HepG2 (cell line): ENCODE results near the gene KIF9. TPM values are rescaled to one million over a fixed set of nuclear protein-coding genes. Genes with fewer than 3 reads are reported as not detected.

Source experiments
- ATAC-seq: fragments of 200-7000 bp; cut with Tn5 transposase; 3 replicates; pipeline ENCODE4 v1.9.1; 2020; ENCODE audit warnings: mild to moderate bottlenecking, moderate library complexity
- BruUV-seq: library from RNA; stranded (reverse); fragments of 400-500 nt; replicated peaks from 2 replicates; lab custom pipeline; 2021; lab: Mats Ljungman, UMichigan
- CTCF ChIA-PET: fragments of 300-600 bp; formaldehyde crosslinking; extraction: SDS; loops from one replicate; lab custom pipeline; 2021; ENCODE audit warnings: low total read pairs, inconsistent platforms, low intra/inter-chr PET ratio; lab: Yijun Ruan, JAX
- POLR2A ChIA-PET: fragments of 350-600 bp; sonication (Branson Sonifier 250); formaldehyde crosslinking; loops from one replicate; lab custom pipeline; 2020; ENCODE audit warnings: antibody characterized with exemption, inconsistent platforms; lab: Yijun Ruan, JAX
- DNase-seq: peaks from one replicate; pipeline ENCODE4 v3.0.0-alpha.2; 2015; ENCODE audit warnings: low spot score
- FAIRE-seq: peaks from 3 replicates; lab custom pipeline; 2011; peaks lifted over from hg19 to GRCh38; lab: Jason Lieb, UNC
- H2AFZ ChIP-seq: one replicate; pipeline ENCODE4 v1.6.1; 2011; ENCODE audit warnings: low read length, inconsistent platforms
- H3K27ac ChIP-seq: fragments of 300-600 bp; 3 replicates; pipeline ENCODE4 v1.8.0; 2011; ENCODE audit warnings: mixed run types, mild to moderate bottlenecking, mixed read lengths, low read length, inconsistent platforms; ENCODE audit not compliant: insufficient read depth; ENCODE audit errors: extremely low read length
- H3K27me3 ChIP-seq, 2 experiments: fragments of 200-600 bp in 1 of 2; 2 replicates in 1 of 2; 3 replicates in 1 of 2; pipeline versions ENCODE4 v1.6.0 to v1.8.0; 2011; ENCODE audit warnings: low read length in 2 of 2, mild to moderate bottlenecking in 2 of 2, moderate library complexity in 2 of 2, inconsistent platforms in 1 of 2; ENCODE audit not compliant: insufficient read depth in 2 of 2, control insufficient read depth in 1 of 2
- H3K36me3 ChIP-seq, 2 experiments: fragments of 200-600 bp in 1 of 2; replicated peaks in 1 of 2; 2 replicates in 1 of 2; 3 replicates in 1 of 2; pipeline versions ENCODE4 v1.5.1 to v1.8.0; 2011; ENCODE audit warnings: low read length in 2 of 2, inconsistent platforms in 1 of 2; ENCODE audit not compliant: insufficient read depth in 2 of 2, control insufficient read depth in 1 of 2
- H3K4me1 ChIP-seq: 2 replicates; pipeline ENCODE4 v1.5.1; 2012; ENCODE audit warnings: low read length, inconsistent platforms; ENCODE audit not compliant: insufficient read depth
- H3K4me2 ChIP-seq: 2 replicates; pipeline ENCODE4 v1.6.0; 2011; ENCODE audit warnings: low read depth, low read length, inconsistent platforms
- H3K4me3 ChIP-seq, 3 experiments: fragments of 200-600 bp in 1 of 3; sonication (generic), shearing (Covaris generic) in 1 of 3; replicated peaks in 1 of 3; 2 replicates each; pipeline ENCODE4 v1.5.1; 2011 to 2016; ENCODE audit warnings: low read length in 3 of 3, inconsistent platforms in 2 of 3, low read depth in 2 of 3, mild to moderate bottlenecking in 2 of 3, control low read depth in 1 of 3, mixed read lengths in 1 of 3; ENCODE audit not compliant: insufficient read depth in 1 of 3
- H3K79me2 ChIP-seq: one replicate; pipeline ENCODE4 v1.6.1; 2011; ENCODE audit warnings: low read length, inconsistent platforms; ENCODE audit not compliant: insufficient read depth
- H3K9ac ChIP-seq: 2 replicates; pipeline ENCODE4 v1.6.0; 2011; ENCODE audit warnings: mild to moderate bottlenecking, low read depth, low read length, inconsistent platforms; ENCODE audit not compliant: insufficient read depth
- H3K9me3 ChIP-seq: 2 replicates; pipeline ENCODE4 v1.5.1; 2012; ENCODE audit warnings: mild to moderate bottlenecking, low read length
- H4K20me1 ChIP-seq: 2 replicates; pipeline ENCODE4 v1.6.0; 2011; ENCODE audit warnings: inconsistent platforms, mild to moderate bottlenecking, low read length, moderate library complexity; ENCODE audit not compliant: insufficient read depth
- FOXC1 ChIP-seq: sonication (generic); formaldehyde crosslinking; IDR thresholded peaks from 2 replicates; pipeline ENCODE4 v1.8.0; 2022; ENCODE audit warnings: mild to moderate bottlenecking, missing genetic modification reagents, borderline replicate concordance
- GATAD2A ChIP-seq: IDR thresholded peaks from 2 replicates; pipeline ENCODE4 v1.6.1; 2016
- HOMEZ ChIP-seq: IDR thresholded peaks from 2 replicates; pipeline ENCODE4 v1.6.1; 2016; ENCODE audit warnings: low read depth
- SKI ChIP-seq: fragments of 450-650 bp; IDR thresholded peaks from one replicate; pipeline ENCODE4 v1.6.1; 2018; ENCODE audit warnings: mild to moderate bottlenecking; ENCODE audit not compliant: partially characterized antibody
- ZNF17 ChIP-seq: sonication (generic); formaldehyde crosslinking; IDR thresholded peaks from 2 replicates; pipeline ENCODE4 v1.5.0; 2020; ENCODE audit warnings: mild to moderate bottlenecking, missing genetic modification reagents
- ZNF431 ChIP-seq: sonication (generic); formaldehyde crosslinking; IDR thresholded peaks from 2 replicates; pipeline ENCODE4 v1.9.0; 2022; ENCODE audit warnings: missing genetic modification reagents, low read depth, mild to moderate bottlenecking, borderline replicate concordance
- ZNF543 ChIP-seq: sonication (generic); formaldehyde crosslinking; IDR thresholded peaks from 2 replicates; pipeline ENCODE4 v1.4.0; 2020; ENCODE audit warnings: mild to moderate bottlenecking, missing genetic modification reagents
- whole genome bisulfite sequencing: methylation state at CpG from one replicate; pipeline ENCODE4 v1.1.6; 2017; ENCODE audit warnings: low lambda C conversion rate; 5-methylcytosine and 5-hydroxymethylcytosine counted together
- in situ Hi-C: cut with HindIII; loops from 2 replicates; pipeline ENCODE4 v1.10.0; 2017; ENCODE audit warnings: low pct_unique_long_range_greater_than_20kb; ENCODE audit not compliant: extremely low pct_ligation_motif_present
- intact Hi-C: fragments of 100-400 bp; cut with micrococcal nuclease; formaldehyde crosslinking; loops from one replicate; pipeline ENCODE4 v1.10.0; 2022; ENCODE audit not compliant: unreplicated experiment
- polyA plus RNA-seq, 8 experiments: library from polyadenylated mRNA; depleted of rRNA in 3 of 8; stranded (reverse) in 7 of 8; unstranded in 1 of 8; fragments of >200 nt; fragmentation: Illumina TruSeq in 4 of 8; extraction: Trizol in 4 of 8; gene quantifications; 2 replicates each; pipeline versions ENCODE4 v1.2.1 to v1.2.3, GENCODE V29; 2011 to 2016; ENCODE audit warnings: low read depth in 4 of 8, missing spikeins in 1 of 8, mixed read lengths in 1 of 8; ENCODE audit not compliant: insufficient read depth in 1 of 8
- total RNA-seq, 5 experiments: library from RNA; depleted of rRNA; stranded (reverse); fragments of >200 nt; fragmentation: Illumina TruSeq; extraction: Trizol; gene quantifications; 2 replicates each; pipeline ENCODE4 v1.2.3, GENCODE V29; 2016; ENCODE audit warnings: low read depth in 1 of 5
- TF ChIP-seq, protein P1 (sequence below): sonication (generic); formaldehyde crosslinking; IDR thresholded peaks from 2 replicates; pipeline ENCODE4 v1.4.0; 2020; ENCODE audit warnings: mild to moderate bottlenecking, missing genetic modification reagents

KIF9 gene
- total and polyA plus RNA-seq, 2 of the 13 experiments (the other 11 are each of a cell fraction or from before 2014, with no cell fraction given) = 5.1 to 16.9 TPM

DNA sequence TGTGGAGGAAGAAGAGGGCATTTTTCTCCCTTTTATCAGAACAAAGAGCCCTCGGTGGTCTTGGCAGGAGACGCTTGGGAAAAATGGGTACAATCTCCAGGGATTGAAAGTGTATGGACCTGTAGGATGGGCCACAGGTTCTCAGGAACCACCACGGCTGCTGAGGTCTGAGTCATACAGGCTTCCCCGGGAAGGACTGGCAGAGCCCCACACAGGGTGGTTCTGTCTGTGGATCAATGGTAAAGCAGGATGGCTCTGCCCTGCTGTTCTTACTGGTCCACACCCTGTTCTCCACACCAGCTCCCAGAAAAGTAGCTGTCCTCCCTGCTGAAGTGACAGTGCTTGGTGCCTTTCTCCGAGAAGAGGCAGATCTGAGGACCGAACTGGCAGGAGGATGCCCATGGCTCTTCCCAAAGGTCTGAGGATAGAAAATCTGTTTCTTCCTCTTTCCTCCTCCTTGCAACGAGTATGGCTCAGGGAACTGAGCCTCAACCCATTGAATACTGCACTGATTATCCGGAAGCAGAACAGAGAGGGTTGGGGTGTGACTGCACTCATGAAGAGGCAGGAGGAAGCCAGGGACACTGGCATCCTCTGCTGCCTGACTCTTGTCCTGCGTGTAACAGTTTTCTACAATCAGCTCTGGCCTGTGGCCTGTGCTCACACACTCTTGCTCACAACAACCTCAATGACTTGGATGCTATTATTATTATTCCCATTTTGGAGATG lies 39.0 kb downstream of the KIF9 start:
- ATAC-seq = no peak
- no peak for FAIRE-seq
- ChIA-PET CTCF (no interaction called here), POLR2A (no interaction called here)
- Histone ChIP-seq H3K27ac (no peak overlapping the region), H3K9me3 (no peaks in the 10 kb centered on the region), H3K79me2 (no peaks in the 10 kb centered on the region), H2AFZ (no peak overlapping the region), H3K4me2 (no peak overlapping the region), H3K36me3 (no peaks in the 10 kb centered on the region), H4K20me1 (no peaks in the 10 kb centered on the region), H3K27me3 (no peaks in the 10 kb centered on the region), H3K9ac (no peak overlapping the region), H3K4me1 (peaks cover 14% of the 10 kb centered on the region; the same call in 1 of the 2 replicates), H3K4me3 (no peak overlapping the region)
- no peak for DNase-seq
- intact Hi-C loops = no loop called here
- no TSS peak for BruUV-seq
- TF ChIP-seq FOXC1 = no peak
- no peak for TF ChIP-seq HOMEZ (CRISPR knock-in tag)
- TF ChIP-seq ZNF431 (CRISPR knock-in tag) = no peak
- no peak for TF ChIP-seq ZNF543 (CRISPR knock-in tag)
- TF ChIP-seq SKI = no peak
- TF ChIP-seq GATAD2A = no peak
- TF ChIP-seq ZNF17 = no peak
- TF ChIP-seq, protein P1, sequence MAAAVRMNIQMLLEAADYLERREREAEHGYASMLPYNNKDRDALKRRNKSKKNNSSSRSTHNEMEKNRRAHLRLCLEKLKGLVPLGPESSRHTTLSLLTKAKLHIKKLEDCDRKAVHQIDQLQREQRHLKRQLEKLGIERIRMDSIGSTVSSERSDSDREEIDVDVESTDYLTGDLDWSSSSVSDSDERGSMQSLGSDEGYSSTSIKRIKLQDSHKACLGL (CRISPR knock-in tag) = no peak
- in situ Hi-C loops = no loop called here
- 53% methylated on average over 9 of the region's 9 CpGs for WGBS
